ENCODE measurements around the gene PLEKHJ1.

Gene PLEKHJ1

DNA sequence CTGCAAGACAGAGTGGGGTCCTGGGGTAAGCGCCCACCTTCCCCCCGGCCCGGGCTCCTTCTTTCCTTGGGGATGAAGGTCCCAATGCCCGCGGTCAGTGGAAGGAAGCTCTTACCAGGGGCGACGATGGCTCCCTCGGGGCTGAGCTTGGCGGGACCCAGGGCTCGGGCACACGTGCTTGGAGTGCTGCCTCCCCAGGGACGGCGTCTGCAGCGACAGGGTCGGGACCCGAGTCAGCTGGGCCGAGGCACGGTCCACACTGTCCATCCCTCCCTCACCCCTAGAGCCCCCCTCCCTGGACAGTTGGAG, 16.6 kb upstream of the PLEKHJ1 start:
- TF ChIP-seq POLR2A (IDR thresholded peaks at IDR 0.05; ENCODE audit: low read depth, low read length) (no peak), TAF1 (IDR thresholded peaks at IDR 0.05; ENCODE audit: borderline replicate concordance, low read depth, low read length) (no peak), POLR2AphosphoS5 (IDR thresholded peaks at IDR 0.05; ENCODE audit: low read depth, low read length) (no peak)
- FAIRE-seq (no peak), DNase-seq (ENCODE audit: insufficient read length) (no peak)

DNA sequence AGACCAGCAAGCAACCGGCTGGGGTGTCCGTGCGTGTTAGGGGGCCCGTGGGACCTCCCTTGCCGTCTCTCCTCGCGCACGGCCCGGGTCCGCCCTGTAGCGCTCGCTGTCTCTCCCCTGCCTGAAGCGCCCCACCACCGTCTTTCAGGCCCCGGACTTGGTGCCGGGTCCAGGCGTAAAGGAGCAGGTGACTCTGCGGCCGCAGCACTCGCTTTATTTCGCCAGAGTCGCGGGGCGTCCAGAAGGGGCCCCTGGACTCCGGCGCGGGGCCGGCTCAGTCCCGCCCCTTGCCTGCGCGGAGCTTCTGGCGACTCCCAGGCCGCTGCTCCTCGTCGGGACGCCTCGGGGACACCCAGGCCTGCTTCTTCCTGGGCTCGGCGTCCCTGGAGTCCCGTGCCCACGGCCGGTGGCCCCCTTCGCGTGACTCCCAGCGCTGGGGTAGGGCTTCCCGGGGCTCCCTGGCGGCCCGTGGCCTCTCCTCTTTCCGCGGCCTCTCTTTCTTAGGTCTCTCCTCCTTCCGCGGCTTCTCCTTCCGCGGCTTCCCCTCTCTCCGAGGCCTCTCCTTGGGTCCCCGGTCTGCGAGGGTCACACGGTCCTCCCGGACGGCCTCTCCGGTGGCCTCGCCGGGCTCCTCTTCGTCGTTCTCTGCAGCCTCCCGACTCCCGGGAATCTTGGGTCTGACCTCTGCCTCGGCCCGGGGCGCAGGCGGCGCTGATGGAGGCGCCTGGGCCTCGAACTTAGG, 16.1 kb upstream of the PLEKHJ1 start:
- TF ChIP-seq TAF1 (IDR thresholded peaks at IDR 0.05; ENCODE audit: borderline replicate concordance, low read depth, low read length) = no peak
- TF ChIP-seq POLR2A (IDR thresholded peaks at IDR 0.05; ENCODE audit: low read depth, low read length) = no peak
- no peak for TF ChIP-seq POLR2AphosphoS5 (IDR thresholded peaks at IDR 0.05; ENCODE audit: low read depth, low read length)
- DNase-seq (ENCODE audit: insufficient read length) (no peak), FAIRE-seq (no peak)

DNA sequence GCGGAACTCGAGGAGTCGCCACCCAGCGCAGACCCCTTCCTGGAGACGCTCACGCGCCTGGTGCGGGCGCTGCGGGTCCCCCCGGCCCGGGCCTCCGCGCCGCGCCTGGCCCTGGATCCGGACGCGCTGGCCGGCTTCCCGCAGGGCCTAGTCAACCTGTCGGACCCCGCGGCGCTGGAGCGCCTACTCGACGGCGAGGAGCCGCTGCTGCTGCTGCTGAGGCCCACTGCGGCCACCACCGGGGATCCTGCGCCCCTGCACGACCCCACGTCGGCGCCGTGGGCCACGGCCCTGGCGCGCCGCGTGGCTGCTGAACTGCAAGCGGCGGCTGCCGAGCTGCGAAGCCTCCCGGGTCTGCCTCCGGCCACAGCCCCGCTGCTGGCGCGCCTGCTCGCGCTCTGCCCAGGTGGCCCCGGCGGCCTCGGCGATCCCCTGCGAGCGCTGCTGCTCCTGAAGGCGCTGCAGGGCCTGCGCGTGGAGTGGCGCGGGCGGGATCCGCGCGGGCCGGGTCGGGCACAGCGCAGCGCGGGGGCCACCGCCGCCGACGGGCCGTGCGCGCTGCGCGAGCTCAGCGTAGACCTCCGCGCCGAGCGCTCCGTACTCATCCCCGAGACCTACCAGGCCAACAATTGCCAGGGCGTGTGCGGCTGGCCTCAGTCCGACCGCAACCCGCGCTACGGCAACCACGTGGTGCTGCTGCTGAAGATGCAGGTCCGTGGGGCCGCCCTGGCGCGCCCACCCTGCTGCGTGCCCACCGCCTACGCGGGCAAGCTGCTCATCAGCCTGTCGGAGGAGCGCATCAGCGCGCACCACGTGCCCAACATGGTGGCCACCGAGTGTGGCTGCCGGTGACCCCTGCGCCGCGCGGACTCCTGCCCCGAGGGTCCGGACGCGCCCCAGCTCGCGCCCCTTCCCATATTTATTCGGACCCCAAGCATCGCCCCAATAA, 15.3 kb upstream of the PLEKHJ1 start:
- DNase-seq (ENCODE audit: insufficient read length) (no peak), FAIRE-seq (no peak)

DNA sequence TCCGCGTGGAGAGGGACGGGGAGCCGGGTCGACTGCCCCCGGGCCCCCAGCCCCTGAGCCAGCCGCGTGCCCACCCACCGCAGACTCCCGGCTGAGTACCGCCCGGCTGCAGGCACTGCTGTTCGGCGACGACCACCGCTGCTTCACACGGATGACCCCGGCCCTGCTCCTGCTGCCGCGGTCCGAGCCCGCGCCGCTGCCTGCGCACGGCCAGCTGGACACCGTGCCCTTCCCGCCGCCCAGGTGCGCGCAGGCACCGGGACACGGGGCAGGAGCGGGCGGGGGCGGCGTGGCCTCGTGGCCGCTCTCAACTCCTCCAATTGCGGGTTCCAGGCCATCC, 14.6 kb upstream of the PLEKHJ1 start:
- no peak for FAIRE-seq
- no peak for TF ChIP-seq POLR2AphosphoS5 (IDR thresholded peaks at IDR 0.05; ENCODE audit: low read depth, low read length)
- TF ChIP-seq TAF1 (IDR thresholded peaks at IDR 0.05; ENCODE audit: borderline replicate concordance, low read depth, low read length) = no peak
- no peak for TF ChIP-seq POLR2A (IDR thresholded peaks at IDR 0.05; ENCODE audit: low read depth, low read length)
- DNase-seq (ENCODE audit: insufficient read length) = no peak

More for the DNA sequence above, 15.3 kb upstream of the PLEKHJ1 start:
- TF ChIP-seq POLR2A (IDR thresholded peaks at IDR 0.05; ENCODE audit: low read depth, low read length) (no peak), TAF1 (IDR thresholded peaks at IDR 0.05; ENCODE audit: borderline replicate concordance, low read depth, low read length) (no peak)

DNA sequence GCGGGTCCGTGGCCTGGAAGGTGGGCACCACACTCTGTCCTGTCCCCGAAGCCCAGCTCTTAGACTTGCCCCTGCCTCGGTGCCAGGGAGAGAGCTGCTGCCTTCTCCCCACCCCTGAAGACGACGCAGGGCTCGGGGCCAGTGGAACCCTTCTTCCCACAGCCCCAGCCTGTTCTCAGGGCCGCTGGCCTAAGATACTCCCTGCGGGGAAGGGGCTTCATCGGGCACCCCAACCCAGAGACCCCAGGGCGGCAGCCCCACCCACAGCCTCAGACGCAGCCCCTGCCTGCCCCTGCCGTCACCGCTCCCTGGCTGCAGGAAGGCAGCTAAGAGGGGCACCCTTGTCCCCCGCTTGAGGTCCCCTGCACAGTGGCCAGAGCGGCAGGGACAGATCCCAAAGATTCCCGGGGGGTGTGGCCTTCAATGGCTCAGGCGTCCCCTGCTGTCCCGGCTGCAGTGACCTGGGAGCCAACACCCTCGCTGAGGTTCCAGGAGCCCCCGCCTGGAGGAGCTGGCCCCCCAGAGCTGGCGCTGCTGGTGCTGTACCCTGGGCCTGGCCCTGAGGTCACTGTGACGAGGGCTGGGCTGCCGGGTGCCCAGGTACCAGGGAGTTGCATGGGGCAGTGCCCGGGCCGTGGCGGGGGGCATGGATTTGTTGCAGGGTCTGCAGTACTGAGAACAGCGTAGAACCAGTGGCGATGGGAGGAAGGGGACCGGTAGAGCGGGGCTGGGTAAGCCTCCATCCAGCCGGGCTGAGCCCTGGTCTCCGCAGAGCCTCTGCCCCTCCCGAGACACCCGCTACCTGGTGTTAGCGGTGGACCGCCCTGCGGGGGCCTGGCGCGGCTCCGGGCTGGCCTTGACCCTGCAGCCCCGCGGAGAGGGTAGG, 14.0 kb upstream of the PLEKHJ1 start:
- TF ChIP-seq TAF1 (IDR thresholded peaks at IDR 0.05; ENCODE audit: borderline replicate concordance, low read depth, low read length) (no peak), POLR2AphosphoS5 (IDR thresholded peaks at IDR 0.05; ENCODE audit: low read depth, low read length) (peak; percentile 8; the same call in 1 of the 2 replicates), POLR2A (IDR thresholded peaks at IDR 0.05; ENCODE audit: low read depth, low read length) (no peak)
- DNase-seq (ENCODE audit: insufficient read length) (no peak), FAIRE-seq (no peak)

DNA sequence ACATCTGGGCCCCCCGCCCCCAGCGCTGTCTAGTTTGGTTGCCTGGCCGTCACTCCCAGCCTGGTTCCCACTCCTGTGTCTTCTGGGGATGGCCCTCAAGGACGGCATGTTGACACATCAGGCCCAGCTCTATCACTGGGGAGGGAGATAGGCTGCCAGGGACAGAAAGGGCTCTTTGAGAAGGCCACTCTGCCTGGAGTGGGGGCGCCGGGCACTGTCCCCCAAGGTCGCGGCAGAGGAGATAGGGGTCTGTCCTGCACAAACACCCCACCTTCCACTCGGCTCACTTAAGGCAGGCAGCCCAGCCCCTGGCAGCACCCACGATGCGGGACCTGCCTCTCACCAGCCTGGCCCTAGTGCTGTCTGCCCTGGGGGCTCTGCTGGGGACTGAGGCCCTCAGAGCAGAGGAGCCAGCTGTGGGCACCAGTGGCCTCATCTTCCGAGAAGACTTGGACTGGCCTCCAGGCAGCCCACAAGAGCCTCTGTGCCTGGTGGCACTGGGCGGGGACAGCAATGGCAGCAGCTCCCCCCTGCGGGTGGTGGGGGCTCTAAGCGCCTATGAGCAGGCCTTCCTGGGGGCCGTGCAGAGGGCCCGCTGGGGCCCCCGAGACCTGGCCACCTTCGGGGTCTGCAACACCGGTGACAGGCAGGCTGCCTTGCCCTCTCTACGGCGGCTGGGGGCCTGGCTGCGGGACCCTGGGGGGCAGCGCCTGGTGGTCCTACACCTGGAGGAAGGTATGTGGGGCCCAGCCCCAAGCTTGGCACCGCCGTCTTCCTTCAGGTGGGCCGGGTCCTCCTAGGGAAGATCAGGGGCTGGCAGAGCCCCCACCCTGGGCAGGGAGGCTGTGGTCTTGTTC, 13.1 kb upstream of the PLEKHJ1 start, which contains the start of gene AMH:
AMH (plus strand) TSS at position 314 of the 857 bp plus-strand sequence; CDS start at position 324, 10 bp downstream.
- peak; percentile 34; the same call in 1 of the 2 replicates for TF ChIP-seq POLR2A (IDR thresholded peaks at IDR 0.05; ENCODE audit: low read depth, low read length)
- TF ChIP-seq POLR2AphosphoS5 (IDR thresholded peaks at IDR 0.05; ENCODE audit: low read depth, low read length) = peak; percentile 38; the same call in 1 of the 2 replicates
- TF ChIP-seq TAF1 (IDR thresholded peaks at IDR 0.05; ENCODE audit: borderline replicate concordance, low read depth, low read length) = no peak
- DNase-seq (ENCODE audit: insufficient read length) = no peak
- no peak for FAIRE-seq

DNA sequence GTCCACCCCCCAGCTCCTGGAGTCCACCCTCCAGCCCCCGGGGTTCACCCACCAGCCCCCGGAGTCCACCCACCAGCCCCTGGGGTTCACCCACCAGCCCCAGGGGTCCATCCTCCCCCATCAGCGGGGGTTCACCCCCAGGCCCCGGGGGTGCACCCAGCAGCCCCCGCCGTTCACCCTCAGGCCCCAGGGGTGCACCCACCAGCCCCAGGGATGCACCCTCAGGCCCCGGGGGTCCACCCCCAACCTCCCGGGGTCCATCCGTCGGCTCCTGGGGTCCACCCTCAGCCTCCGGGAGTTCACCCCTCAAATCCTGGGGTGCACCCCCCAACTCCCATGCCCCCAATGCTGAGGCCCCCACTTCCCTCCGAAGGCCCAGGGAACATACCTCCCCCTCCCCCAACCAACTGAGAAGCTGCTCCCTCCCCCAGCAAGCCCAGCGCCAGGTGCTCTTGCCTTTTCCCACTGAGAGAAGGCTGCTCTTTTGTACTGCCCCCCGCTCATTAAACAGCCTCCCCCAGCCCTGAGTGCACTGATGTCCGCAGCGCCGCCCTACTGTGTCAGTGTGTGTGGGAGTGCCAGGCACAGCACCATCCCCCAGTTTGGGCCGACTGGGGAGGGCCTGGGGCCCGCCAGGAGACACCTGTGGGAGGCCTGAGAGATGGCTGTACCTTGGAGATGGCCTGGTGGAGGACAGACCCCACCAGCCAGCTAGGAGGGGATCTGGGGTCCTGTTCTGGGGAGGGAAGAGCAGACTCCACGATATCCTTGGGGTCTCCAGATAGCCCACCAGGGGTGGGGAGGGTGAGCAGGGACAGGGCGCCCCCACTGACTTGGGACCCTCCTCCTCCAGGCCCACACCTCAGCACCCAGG, 12.2 kb upstream of the PLEKHJ1 start:
- DNase-seq (ENCODE audit: insufficient read length) = no peak
- TF ChIP-seq POLR2AphosphoS5 (IDR thresholded peaks at IDR 0.05; ENCODE audit: low read depth, low read length) (no peak), TAF1 (IDR thresholded peaks at IDR 0.05; ENCODE audit: borderline replicate concordance, low read depth, low read length) (no peak), POLR2A (IDR thresholded peaks at IDR 0.05; ENCODE audit: low read depth, low read length) (no peak)
- no peak for FAIRE-seq

DNA sequence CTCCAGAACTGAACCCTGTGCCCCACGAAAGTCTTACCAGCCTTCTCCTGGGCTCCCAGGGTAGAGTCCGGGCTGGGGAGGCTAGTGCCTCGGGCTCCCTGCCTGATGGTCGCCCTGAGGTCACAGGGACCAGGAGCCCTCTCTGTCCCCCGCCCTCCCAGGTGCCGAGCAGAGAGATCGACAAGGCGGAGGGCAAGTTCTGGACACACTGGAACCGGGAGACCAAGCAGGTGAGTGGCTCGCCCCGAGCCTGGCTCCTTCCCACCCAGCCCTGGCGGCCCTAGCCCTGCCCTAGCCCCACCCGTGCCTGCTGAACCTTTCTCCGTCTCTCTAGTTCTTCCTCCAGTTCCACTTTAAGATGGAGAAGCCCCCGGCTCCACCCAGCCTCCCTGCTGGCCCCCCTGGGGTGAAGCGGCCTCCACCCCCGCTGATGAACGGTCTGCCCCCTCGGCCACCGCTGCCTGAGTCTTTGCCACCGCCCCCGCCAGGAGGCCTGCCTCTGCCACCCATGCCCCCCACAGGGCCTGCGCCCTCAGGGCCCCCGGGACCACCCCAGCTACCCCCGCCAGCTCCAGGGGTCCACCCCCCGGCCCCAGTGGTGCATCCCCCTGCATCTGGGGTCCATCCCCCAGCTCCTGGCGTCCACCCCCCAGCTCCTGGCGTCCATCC, 11.4 kb upstream of the PLEKHJ1 start:
- TF ChIP-seq POLR2AphosphoS5 (IDR thresholded peaks at IDR 0.05; ENCODE audit: low read depth, low read length) = no peak
- TF ChIP-seq POLR2A (IDR thresholded peaks at IDR 0.05; ENCODE audit: low read depth, low read length) = no peak
- TF ChIP-seq TAF1 (IDR thresholded peaks at IDR 0.05; ENCODE audit: borderline replicate concordance, low read depth, low read length) = no peak
- DNase-seq (ENCODE audit: insufficient read length) (no peak), FAIRE-seq (no peak)

DNA sequence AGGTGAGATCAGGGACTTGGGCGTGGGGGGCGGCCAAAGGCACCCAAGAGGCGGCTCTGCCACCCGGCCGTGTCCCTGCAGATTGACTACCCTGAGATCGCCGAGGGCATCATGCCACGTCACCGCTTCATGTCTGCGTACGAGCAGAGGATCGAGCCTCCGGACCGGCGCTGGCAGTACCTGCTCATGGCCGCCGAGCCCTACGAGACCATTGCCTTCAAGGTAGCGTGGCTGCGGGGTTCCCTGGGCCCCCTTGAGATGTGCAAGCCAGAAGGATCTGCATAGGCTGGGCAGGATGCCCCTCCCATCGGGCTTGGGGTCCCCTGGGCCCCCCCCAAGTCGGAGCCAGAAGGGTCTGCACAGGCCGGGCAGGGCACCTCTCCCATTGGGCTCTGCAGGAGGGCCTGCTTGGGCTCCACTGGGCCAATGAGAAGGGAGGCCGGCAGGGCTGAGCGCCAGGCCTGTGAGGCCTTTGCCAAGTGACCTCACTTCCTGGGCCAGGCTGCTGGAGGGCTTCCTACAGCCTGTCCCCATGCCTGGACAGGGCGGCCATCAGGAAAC, 10.8 kb upstream of the PLEKHJ1 start:
- FAIRE-seq (no peak), DNase-seq (ENCODE audit: insufficient read length) (no peak)
- TF ChIP-seq TAF1 (IDR thresholded peaks at IDR 0.05; ENCODE audit: borderline replicate concordance, low read depth, low read length) = no peak
- TF ChIP-seq POLR2AphosphoS5 (IDR thresholded peaks at IDR 0.05; ENCODE audit: low read depth, low read length) = no peak
- no peak for TF ChIP-seq POLR2A (IDR thresholded peaks at IDR 0.05; ENCODE audit: low read depth, low read length)
